CD1c-positive myeloid dendritic cell (primary cell): ENCODE data around the gene BRSK1.
"Not testable (repeated sequence)": the region's sequence is repeated elsewhere in the genome, so short reads cannot be mapped to it uniquely, and the experiment has no call there.

Experiments
- DNase-seq: peaks from one replicate; pipeline ENCODE4 v3.0.0-alpha.2; 2016; ENCODE audit errors: extremely low spot score

The BRSK1 gene

DNA sequence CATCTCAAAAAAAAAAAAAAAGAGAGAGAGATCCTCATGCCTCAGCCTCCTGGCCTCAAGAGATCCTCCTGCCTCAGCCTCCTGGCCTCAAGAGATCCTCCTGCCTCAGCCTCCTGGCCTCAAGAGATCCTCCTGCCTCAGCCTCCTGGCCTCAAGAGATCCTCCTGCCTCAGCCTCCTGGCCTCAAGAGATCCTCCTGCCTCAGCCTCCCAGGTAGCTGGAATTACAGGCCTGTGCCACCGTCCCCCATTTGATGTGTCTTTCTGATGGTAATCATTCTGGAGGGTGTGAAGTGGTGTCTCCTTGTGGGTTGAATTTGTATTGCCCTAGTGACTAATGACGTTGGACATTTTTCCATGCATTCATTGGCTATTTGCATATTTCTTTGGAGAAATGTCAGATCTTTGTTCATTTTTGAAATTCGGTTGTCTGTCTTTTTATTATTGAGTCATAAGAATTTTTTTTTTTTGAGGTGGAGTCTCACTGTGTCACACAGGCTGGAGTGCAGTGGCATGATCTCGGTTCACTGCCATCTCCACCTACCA is 45.0 kb downstream of the BRSK1 start:
- peak; percentile 48 for DNase-seq

GRCh38 chr19:55329791-55330190 is 46.0 kb downstream of the BRSK1 start:
- not testable (repeated sequence) for DNase-seq

GRCh38 chr19:55333870-55334269 is 50.1 kb downstream of the BRSK1 start:
- no peak for DNase-seq

GRCh38 chr19:55336101-55336500 is 52.3 kb downstream of the BRSK1 start:
- no peak for DNase-seq

DNA sequence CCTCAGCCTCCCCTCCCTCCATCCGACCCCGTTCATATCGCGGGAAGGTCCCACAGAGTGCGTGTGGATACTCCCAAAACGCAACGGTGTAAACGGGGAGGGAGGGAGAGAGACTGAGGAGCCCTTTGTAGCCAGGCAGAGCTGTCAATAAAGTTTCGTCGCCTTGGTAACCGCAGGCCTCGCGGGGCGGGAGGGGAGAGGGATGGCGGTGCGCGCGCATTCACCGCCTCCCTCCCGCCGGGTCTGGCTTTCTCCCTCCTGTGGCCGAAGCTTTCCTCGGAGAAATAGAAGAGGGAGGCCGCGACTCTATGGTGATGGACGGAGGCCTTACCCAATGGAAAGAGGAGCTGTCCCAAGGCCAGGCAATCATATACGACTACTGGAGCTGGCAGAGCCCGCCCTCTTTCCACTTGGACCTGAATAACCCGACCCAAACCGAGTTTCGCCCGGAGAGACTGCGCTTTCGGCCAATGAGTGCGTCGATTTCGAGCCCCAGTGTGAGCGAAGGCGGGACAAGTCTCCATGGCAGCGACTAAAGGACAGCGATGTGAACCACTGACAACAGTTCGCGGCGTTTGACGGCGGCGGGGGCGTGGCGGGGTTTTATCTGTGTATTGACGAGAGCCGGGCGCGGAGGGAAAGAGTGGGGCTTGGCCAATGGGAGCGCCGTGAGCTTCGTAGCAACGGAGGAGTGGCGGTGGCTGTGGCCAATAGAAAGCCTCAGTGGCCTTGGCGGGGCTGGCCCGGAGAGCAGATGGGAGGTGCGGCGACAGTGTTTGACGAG is 55.5 kb downstream of the BRSK1 start, which contains the start of gene KMT5C:
Gene KMT5C, plus strand, starts transcription at position 772 of the 784 bp plus-strand sequence. CDS start 2,061 bp downstream, outside the sequence.
- peak; percentile 100 for DNase-seq

- no peak for DNase-seq
Observed at GRCh38 chr19:55339889-55340783, 56.3 kb downstream of the BRSK1 start.

DNA sequence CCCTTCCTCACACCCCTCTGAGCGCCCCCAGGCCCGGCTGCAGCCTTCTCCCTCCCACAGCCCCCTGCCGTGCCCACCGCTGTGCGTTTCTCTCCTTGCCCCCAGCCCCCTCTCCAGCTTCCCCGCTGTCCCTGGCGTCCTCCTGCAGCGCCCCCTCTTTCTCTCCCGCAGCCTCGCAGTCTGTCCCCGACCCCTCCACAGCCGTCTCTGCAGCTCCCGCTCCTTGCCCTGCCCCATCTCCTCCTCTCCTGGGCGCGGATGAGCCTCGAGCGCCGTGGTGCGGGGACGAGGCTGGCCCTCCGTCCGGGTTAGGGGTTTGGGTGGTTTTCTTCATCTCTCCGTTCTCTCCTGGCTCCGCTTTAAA is 57.0 kb downstream of the BRSK1 start:
- DNase-seq, result no peak

DNA sequence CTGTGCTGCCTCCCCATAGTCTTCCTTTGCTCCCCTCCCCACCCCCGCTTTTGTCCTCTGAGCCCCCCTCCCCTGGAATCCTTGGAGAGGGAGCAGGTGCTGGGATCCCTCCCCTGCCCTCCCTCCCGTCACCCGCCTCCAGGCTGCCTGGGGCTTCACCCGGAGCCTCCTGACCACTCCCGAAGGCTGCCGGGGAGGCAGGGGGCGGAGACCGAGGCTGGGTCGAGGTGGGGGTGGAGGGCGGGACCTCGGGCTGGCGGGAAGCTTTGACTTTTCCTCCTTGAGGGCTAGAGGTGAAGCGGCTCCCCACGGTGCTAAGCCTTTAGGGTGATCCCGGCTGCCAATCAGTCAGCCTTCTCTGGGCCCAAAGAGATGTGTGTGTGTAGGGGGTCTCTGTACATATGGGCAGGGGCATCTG is 57.4 kb downstream of the BRSK1 start:
- peak; percentile 85 for DNase-seq

GRCh38 chr19:55341595-55342531 is 58.1 kb downstream of the BRSK1 start:
- no peak for DNase-seq

DNA sequence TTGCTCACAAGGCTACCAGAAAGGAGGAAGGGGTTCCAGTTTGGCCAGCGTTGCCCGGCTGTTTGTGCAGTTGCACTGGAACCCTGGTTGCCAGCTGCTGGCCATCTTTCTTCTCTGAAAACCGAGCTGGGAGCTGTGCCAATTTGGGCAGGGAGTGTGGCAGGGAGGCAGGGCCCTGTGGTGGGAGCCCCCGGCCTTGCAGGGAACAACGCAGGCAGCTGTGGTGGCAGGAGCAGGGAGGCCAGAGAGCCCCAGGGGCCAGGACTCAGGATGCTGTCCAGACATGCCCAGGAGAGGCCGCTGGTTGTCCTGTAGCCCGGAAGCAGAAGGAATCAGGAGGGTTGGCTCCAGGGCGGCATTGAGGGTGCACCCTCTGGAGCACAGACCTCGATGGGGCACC is 60.6 kb downstream of the BRSK1 start:
- no peak for DNase-seq

DNA sequence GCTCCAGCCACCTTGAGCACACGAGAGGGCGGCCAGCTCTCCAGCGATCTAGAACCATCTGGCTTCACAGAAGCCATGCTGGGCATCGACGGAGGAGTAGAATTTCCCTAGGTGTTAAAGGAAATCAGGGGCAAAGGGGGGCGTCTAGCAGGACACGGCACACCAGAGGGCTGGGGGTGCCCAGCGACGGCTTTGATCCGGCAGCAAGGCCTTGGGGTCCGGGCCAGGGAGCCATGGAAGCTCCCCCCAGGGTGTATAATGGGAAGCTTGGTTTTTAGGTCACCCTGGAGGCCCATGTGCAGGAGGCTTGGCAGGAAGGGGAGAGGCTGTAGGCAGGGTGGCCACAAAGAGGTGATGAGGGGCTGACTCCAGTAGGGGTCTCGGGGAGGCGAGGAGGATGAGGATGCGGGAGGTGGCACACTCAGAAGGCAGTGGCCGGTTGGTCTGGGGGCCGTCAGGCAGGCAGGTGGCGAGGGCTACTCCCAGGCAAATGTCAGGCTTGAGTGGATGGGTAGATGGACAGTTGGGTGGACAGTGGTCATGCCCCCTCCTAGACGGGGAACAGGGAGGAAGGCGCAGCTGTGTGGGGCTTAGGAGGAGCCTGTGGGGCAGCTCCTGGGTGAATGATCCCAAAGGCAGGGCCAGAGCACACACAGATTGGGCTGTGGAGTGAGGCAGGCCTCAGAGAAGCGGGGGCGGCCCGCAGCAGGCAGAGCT is 61.5 kb downstream of the BRSK1 start:
- DNase-seq, result no peak

GRCh38 chr19:55345818-55346724 is 62.3 kb downstream of the BRSK1 start:
- DNase-seq, result no peak

DNA sequence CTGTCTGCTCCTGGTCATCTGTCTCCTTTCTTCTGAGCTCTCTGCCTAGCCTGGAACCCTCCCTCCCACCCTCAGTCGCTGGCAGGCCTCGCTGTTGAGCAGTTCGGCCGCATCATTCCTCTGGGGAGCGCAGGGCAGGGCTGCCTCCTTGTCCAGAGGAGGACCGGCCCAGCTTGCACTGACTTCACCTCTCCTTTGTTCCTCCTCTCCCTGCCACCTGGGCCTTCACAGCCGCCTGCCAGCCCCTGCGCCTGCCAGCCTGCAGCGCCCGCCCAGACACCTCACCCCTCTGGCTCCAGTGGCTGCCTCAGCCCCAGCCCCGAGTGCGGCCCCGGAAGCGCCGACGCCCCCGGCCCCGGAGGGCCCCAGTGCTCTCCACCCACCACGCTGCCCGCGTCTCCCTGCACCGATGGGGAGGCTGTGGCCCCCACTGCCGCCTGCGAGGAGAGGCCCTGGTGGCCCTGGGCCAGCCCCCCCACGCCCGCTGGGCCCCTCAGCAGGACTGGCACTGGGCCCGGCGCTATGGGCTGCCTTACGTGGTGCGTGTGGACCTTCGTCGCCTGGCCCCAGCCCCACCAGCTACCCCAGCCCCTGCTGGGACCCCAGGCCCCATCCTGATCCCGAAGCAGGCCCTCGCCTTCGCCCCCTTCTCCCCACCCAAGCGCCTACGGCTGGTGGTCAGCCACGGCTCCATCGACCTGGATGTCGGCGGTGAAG is 63.1 kb downstream of the BRSK1 start:
- no peak for DNase-seq

GRCh38 chr19:55347442-55348009 is 63.7 kb downstream of the BRSK1 start:
- no peak for DNase-seq

- no peak for DNase-seq
Observed at GRCh38 chr19:55348317-55349034, 64.7 kb downstream of the BRSK1 start.

GRCh38 chr19:55350620-55351315 is 67.0 kb downstream of the BRSK1 start:
- DNase-seq, result no peak

DNA sequence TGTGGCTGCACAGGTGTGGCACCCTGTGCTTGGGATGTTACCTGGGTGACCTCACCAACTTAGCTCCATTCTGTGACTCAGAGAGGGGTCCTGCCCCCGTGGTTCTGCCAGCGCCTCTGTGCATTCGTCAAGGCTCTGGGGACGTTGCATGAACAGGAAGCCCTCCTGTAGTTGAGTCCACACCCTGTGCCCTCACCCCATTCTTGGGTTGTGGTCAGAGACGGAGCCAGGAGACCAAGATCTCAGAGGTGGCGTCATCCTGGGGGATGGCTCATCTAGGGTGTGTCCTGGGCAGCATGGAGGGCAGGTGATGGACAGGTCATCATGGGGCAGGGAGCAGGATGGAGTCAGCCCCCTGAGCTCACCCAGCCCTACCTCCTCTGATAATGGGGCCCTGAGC is 68.2 kb downstream of the BRSK1 start:
- DNase-seq, result no peak
